GM18519 (cell line): ENCODE data around the gene SOSTDC1.
A peak's percentile ranks its signal among the peaks of the same experiment; 100 is the strongest.

ENCODE experiments used
- ATAC-seq: cut with Tn5 transposase; IDR thresholded peaks from one replicate; pipeline ENCODE4 v1.9.1; 2021; ENCODE audit warnings: mild to moderate bottlenecking, moderate library complexity; ENCODE audit not compliant: unreplicated experiment, low FRiP score

The SOSTDC1 gene

GRCh38 chr7:16420649-16421332, 44.7 kb downstream of the SOSTDC1 start:
- ATAC-seq, result peak; percentile 81

- ATAC-seq, result no peak
These were observed 45.2 kb downstream of the SOSTDC1 start for GRCh38 chr7:16420329-16420648.

DNA sequence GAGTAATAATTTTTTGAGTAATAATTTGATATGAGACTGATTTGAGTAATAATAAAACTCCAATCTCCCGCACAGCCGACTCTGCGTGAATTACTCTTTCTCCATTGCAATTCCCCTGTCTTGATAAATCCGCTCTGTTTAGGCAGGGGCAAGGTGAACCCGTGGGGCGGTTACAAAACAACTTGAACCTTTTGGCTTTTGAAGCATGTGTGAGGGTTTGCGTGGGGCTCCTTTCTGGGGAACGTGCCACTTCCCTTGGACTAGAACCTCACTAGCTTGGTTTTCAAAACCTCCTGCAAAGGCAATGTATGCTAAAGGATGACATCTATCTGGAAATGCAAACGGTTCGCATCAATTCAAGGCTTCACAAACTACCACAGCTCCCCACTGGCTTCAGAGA, 45.7 kb downstream of the SOSTDC1 start:
- ATAC-seq, result no peak

DNA sequence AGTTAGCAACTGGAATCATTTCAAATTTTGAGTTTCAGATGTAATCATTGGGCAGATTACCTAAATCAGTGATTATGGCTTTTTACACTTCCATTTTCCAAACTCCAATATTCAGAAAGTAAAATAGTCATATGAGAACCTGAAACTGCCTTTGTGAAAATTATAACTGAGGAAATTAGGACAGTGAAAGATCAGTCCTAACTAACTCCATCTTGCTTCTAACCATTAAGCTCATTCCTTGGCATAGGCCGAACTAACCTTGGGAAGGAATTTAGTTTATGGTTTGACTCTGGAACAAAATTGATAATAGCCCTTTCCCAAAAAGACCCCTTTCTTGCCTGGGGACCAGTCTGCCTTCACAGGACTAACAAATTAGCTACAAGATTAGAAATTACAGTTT, 46.4 kb downstream of the SOSTDC1 start:
- ATAC-seq, result no peak

- ATAC-seq, result no peak
These were observed 47.6 kb downstream of the SOSTDC1 start for GRCh38 chr7:16417906-16418305.

DNA sequence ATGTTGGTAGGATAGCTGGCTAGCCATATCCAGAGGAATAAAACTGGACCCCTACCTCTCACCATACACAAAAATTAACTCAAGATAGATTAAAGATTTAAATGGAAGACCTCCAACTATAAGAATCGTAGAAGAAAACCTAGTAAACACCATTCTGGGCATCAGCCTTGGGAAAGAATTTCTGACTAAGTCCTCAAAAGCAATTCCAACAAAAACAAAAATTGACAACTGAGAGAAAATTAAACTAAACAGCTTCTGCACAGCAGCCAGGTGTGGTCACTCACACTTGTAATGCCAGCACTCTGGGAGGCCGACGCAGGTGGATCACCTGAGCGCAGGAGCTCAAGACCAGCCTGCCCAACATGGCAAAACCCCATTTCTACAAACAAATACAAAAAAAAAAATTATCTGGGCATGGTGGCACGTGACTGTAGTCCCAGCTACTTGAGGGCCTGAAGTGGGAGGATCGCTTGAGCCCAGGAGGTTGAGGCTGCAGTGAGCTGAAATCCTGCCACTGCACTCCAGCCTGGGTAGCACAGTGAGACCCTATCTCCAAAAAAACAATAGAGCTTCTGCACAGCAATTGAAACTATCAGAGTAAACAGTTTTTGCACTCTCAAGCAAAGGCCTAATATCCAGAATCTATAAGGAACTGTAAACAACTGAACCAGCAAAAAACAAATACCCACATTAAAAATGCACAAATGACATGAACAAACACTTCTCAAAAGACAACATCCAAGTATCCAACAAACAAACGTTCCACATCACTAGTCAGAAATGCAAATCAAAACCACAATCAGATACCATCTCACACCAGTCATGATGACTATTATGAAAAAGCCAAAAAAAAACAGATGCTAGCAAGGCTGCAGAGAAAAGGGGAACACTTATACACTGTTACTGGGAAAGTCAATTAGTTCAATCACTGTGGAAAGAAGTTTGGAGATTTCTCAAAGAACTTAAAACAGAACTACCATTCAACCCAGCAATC, 49.0 kb downstream of the SOSTDC1 start:
- ATAC-seq, result no peak

DNA sequence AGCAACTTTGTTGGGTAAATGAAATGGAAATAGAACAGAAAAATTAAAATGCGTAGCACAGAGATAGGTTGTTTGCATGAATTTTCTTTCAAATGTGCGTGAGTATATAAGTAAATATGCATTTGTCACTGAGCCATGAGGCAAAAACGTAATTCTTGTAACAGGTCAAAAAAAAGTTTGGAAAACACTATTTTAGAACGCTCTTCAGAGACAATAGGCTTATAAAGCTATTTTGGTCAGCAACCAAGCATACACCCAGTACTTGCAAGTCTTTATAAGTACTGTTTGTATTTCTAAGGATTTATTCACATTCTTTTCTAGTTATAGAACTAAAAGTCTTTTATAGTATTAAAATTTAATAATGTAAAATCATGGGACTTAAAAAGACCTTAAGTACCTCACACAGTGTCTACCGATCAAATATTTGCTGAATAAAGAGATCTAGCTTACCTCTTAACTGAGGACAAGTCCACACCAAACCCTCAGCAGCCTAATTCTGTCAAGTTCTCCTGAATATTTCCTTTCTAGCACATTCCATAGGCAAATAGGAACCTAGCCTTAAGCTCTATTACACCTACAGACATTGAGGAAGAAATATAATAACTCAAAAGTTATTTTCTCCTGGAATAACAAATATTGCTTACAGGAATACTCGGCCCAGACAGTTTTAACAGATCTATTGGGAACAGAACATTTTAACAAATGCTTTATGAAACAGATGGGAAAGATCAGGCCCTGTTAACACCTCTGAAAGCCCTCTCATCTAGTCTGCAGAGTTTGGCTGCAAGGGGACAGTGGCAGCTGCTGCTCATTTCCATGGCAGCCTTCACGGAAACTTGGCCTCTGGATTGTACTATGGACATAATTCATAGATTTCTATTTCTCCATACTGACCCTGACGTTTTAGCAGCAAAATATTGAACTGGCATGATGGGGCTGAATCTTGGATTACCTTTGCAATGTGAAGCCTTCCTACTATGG, 53.0 kb downstream of the SOSTDC1 start:
- ATAC-seq, result no peak
